Vagina (tissue), 2 donors: ENCODE data around the gene ADK. TPM values are rescaled to one million over a fixed set of nuclear protein-coding genes. Genes with fewer than 3 reads are reported as not detected.
"Not testable (repeated sequence)": the region's sequence is repeated elsewhere in the genome, so short reads cannot be mapped to it uniquely, and the experiment has no call there.

Experiments used
- DNase-seq, 2 donors: peaks; one replicate each; pipeline ENCODE4 v3.0.0-alpha.2; 2017; ENCODE audit errors: extremely low spot score in 2 of 2
- H3K27ac ChIP-seq: fragments of 200-600 bp; sonication (generic); one replicate; pipeline ENCODE4 v1.5.1; 2019
- H3K27me3 ChIP-seq: fragments of 200-600 bp; sonication (generic); one replicate; pipeline ENCODE4 v1.5.1; 2019
- H3K36me3 ChIP-seq, 2 donors: fragments of 200-600 bp; sonication (generic); one replicate each; pipeline ENCODE4 v1.5.1; 2017 to 2019
- H3K4me1 ChIP-seq: fragments of 200-600 bp; sonication (generic); one replicate; pipeline ENCODE4 v1.5.1; 2019
- H3K4me3 ChIP-seq, 2 donors: fragments of 200-600 bp; sonication (generic); 1 replicate in 1 of 2; 2 replicates in 1 of 2; pipeline ENCODE4 v1.5.1; 2016 to 2019
- H3K9me3 ChIP-seq: fragments of 200-600 bp; sonication (generic); one replicate; pipeline ENCODE4 v1.5.1; 2019
- CTCF ChIP-seq, 3 experiments: fragments of 450-650 bp in 2 of 3; fragments of 200-600 bp in 1 of 3; sonication (generic) in 1 of 3; IDR thresholded peaks; one replicate each; pipeline ENCODE4 v1.5.1; 2017 to 2019; ENCODE audit warnings: antibody characterized with exemption in 3 of 3, mild to moderate bottlenecking in 2 of 3, moderate library complexity in 2 of 3
- POLR2A ChIP-seq, 2 donors: fragments of 450-650 bp; IDR thresholded peaks; one replicate each; pipeline ENCODE4 v1.6.1; 2017; ENCODE audit warnings: antibody characterized with exemption in 2 of 2, mild to moderate bottlenecking in 2 of 2, moderate library complexity in 2 of 2
- POLR2AphosphoS5 ChIP-seq, 2 donors: sonication (generic); formaldehyde crosslinking; IDR thresholded peaks; one replicate each; pipeline ENCODE4 v1.9.0; 2017; ENCODE audit warnings: antibody characterized with exemption in 2 of 2, mild to moderate bottlenecking in 2 of 2, low read depth in 1 of 2; ENCODE audit not compliant: insufficient read depth in 1 of 2
- intact Hi-C: fragments of 100-400 bp; cut with DNase I; formaldehyde crosslinking; loops from one replicate; pipeline ENCODE4 v1.15.1; 2023
- total RNA-seq: library from RNA; depleted of rRNA; stranded (reverse); fragments of >200 nt; gene quantifications from one replicate; pipeline ENCODE4 v1.2.3, GENCODE V29; 2016

The ADK gene
- total RNA-seq, 1 donor from 2014 or later = 46.2 TPM

- intact Hi-C loops = no loop called here
- H3K4me1 ChIP-seq = no peaks in the 10 kb centered on the region
- TF ChIP-seq POLR2A (IDR thresholded peaks at IDR 0.05) (no peak), POLR2AphosphoS5 (IDR thresholded peaks at IDR 0.05; ENCODE audit: insufficient read depth in 1 of 2, low read depth in 1 of 2) (no peak), CTCF (IDR thresholded peaks at IDR 0.05) (no peak)
Measured at GRCh38 chr10:74575191-74575720, 424.2 kb downstream of the ADK start.

GRCh38 chr10:74575912-74576311 lies 424.9 kb downstream of the ADK start:
- Histone ChIP-seq H3K27me3 (no peaks in the 10 kb centered on the region), H3K27ac (no peak overlapping the region), H3K4me1 (no peaks in the 10 kb centered on the region), H3K9me3 (no peaks in the 10 kb centered on the region), H3K36me3 (no peaks in the 10 kb centered on the region), H3K4me3 (no peak overlapping the region)
- no peak for TF ChIP-seq CTCF (IDR thresholded peaks at IDR 0.05)
- TF ChIP-seq POLR2A (IDR thresholded peaks at IDR 0.05) = no peak
- TF ChIP-seq POLR2AphosphoS5 (IDR thresholded peaks at IDR 0.05; ENCODE audit: insufficient read depth in 1 of 2, low read depth in 1 of 2) = no peak
- DNase-seq = no peak
- intact Hi-C loops = no loop called here

More at GRCh38 chr10:74575191-74575720, 424.2 kb downstream of the ADK start:
- H3K27me3 ChIP-seq = no peaks in the 10 kb centered on the region
- H3K9me3 ChIP-seq = no peaks in the 10 kb centered on the region
- no peak overlapping the region for H3K27ac ChIP-seq
- H3K4me3 ChIP-seq = no peak overlapping the region
- no peak for DNase-seq
- no peaks in the 10 kb centered on the region for H3K36me3 ChIP-seq

- TF ChIP-seq POLR2A (IDR thresholded peaks at IDR 0.05) (no peak), CTCF (IDR thresholded peaks at IDR 0.05) (no peak)
- H3K27me3 ChIP-seq = no peaks in the 10 kb centered on the region
- H3K4me1 ChIP-seq = no peaks in the 10 kb centered on the region
- intact Hi-C loops = no loop called here
- H3K9me3 ChIP-seq = no peaks in the 10 kb centered on the region
- H3K4me3 ChIP-seq = no peak overlapping the region
- no peak for DNase-seq
- no peaks in the 10 kb centered on the region for H3K36me3 ChIP-seq
- H3K27ac ChIP-seq = no peak overlapping the region
Measured at GRCh38 chr10:74576586-74576985, 425.6 kb downstream of the ADK start.

GRCh38 chr10:74580438-74580837 lies 429.4 kb downstream of the ADK start:
- DNase-seq, H3K4me3 ChIP-seq, H3K9me3 ChIP-seq, H3K27me3 ChIP-seq, intact Hi-C loops, H3K36me3 ChIP-seq, H3K27ac ChIP-seq: not testable (repeated sequence)
- peaks cover 11% of the 10 kb centered on the region for H3K4me1 ChIP-seq

GRCh38 chr10:74582566-74582965 lies 431.5 kb downstream of the ADK start:
- no peak for DNase-seq
- no peaks in the 10 kb centered on the region for H3K9me3 ChIP-seq
- intact Hi-C loops = no loop called here
- H3K4me3 ChIP-seq = no peak overlapping the region
- H3K4me1 ChIP-seq = peaks cover 30% of the 10 kb centered on the region
- H3K27me3 ChIP-seq = no peaks in the 10 kb centered on the region
- no peaks in the 10 kb centered on the region for H3K36me3 ChIP-seq
- H3K27ac ChIP-seq = no peak overlapping the region
- TF ChIP-seq POLR2A (IDR thresholded peaks at IDR 0.05) (no peak), POLR2AphosphoS5 (IDR thresholded peaks at IDR 0.05; ENCODE audit: insufficient read depth in 1 of 2, low read depth in 1 of 2) (no peak), CTCF (IDR thresholded peaks at IDR 0.05) (no peak)
